SJSA1 (cell line): ENCODE measurements around the gene DTX3. TPM values are rescaled to one million over a fixed set of nuclear protein-coding genes. Genes with fewer than 3 reads are reported as not detected.
A peak's percentile ranks its signal among the peaks of the same experiment; 100 is the strongest.
"Not testable (repeated sequence)": the region's sequence is repeated elsewhere in the genome, so short reads cannot be mapped to it uniquely, and the experiment has no call there.

ENCODE experiments used
- DNase-seq, 2 experiments: peaks; one replicate each; pipeline ENCODE4 v3.0.0-alpha.2; 2015 to 2020; ENCODE audit warnings: low spot score in 2 of 2, low read depth in 1 of 2
- H3K27ac ChIP-seq: fragments of 250-450 bp; sonication (Bioruptor Pico); 2 replicates; pipeline ENCODE4 v1.5.1; 2020; ENCODE audit warnings: mild to moderate bottlenecking, moderate library complexity
- H3K27me3 ChIP-seq: fragments of 250-450 bp; sonication (Bioruptor Pico); replicated peaks from 2 replicates; pipeline ENCODE4 v1.5.1; 2020; ENCODE audit warnings: mild to moderate bottlenecking, moderate library complexity
- H3K36me3 ChIP-seq: fragments of 250-450 bp; sonication (Bioruptor Pico); 2 replicates; pipeline ENCODE4 v1.5.1; 2020; ENCODE audit warnings: mild to moderate bottlenecking
- H3K4me1 ChIP-seq: fragments of 250-450 bp; sonication (Bioruptor Pico); replicated peaks from 2 replicates; pipeline ENCODE4 v1.6.1; 2021; ENCODE audit warnings: mild to moderate bottlenecking
- H3K4me3 ChIP-seq: fragments of 250-450 bp; sonication (Bioruptor Pico); 2 replicates; pipeline ENCODE4 v1.5.1; 2020; ENCODE audit warnings: mild to moderate bottlenecking
- H3K9me3 ChIP-seq: fragments of 250-450 bp; sonication (Bioruptor Pico); replicated peaks from 2 replicates; pipeline ENCODE4 v1.5.1; 2020; ENCODE audit warnings: mild to moderate bottlenecking
- total RNA-seq: library from RNA; depleted of rRNA; stranded (reverse); fragments of >200 nt; shearing (Covaris generic); gene quantifications from 2 replicates; pipeline ENCODE4 v1.2.3, GENCODE V29; 2014; rRNA removed

DTX3 gene
- total RNA-seq, 1 experiment from 2014 or later: 286 TPM

- H3K9me3 ChIP-seq: peaks cover 25% of the 10 kb centered on the region
- H3K4me1 ChIP-seq: no peaks in the 10 kb centered on the region
- no peak overlapping the region for H3K27ac ChIP-seq
- no peak overlapping the region for H3K4me3 ChIP-seq
- H3K27me3 ChIP-seq: peaks cover 58% of the 10 kb centered on the region
- DNase-seq: no peak
- no peaks in the 10 kb centered on the region for H3K36me3 ChIP-seq
Observed at GRCh38 chr12:57654042-57654441, 49.4 kb downstream of the DTX3 start.

- Histone ChIP-seq H3K27ac (no peak overlapping the region), H3K27me3 (peaks cover 73% of the 10 kb centered on the region)
- DNase-seq: peak; percentile 67 to 95
Observed at GRCh38 chr12:57655541-57656240, 51.1 kb downstream of the DTX3 start.

GRCh38 chr12:57656408-57656807 lies 51.8 kb downstream of the DTX3 start:
- H3K36me3 ChIP-seq, H3K4me1 ChIP-seq, H3K27ac ChIP-seq, H3K4me3 ChIP-seq: not testable (repeated sequence)
- peaks cover 76% of the 10 kb centered on the region for H3K27me3 ChIP-seq
- peaks cover 44% of the 10 kb centered on the region for H3K9me3 ChIP-seq
- DNase-seq: peak; percentile 71 to 85

More at GRCh38 chr12:57655541-57656240, 51.1 kb downstream of the DTX3 start:
- Histone ChIP-seq H3K4me1 (no peaks in the 10 kb centered on the region), H3K4me3 (no peak overlapping the region), H3K9me3 (peaks cover 39% of the 10 kb centered on the region), H3K36me3 (no peaks in the 10 kb centered on the region)

- H3K4me3 ChIP-seq: no peak overlapping the region
- no peaks in the 10 kb centered on the region for H3K4me1 ChIP-seq
- no peaks in the 10 kb centered on the region for H3K36me3 ChIP-seq
- peak; percentile 75 to 86 for DNase-seq
- H3K9me3 ChIP-seq: peaks cover 49% of the 10 kb centered on the region
- no peak overlapping the region for H3K27ac ChIP-seq
- H3K27me3 ChIP-seq: peaks cover 76% of the 10 kb centered on the region
Observed at GRCh38 chr12:57657744-57658143, 53.1 kb downstream of the DTX3 start.

- Histone ChIP-seq H3K27me3 (peaks cover 71% of the 10 kb centered on the region), H3K4me3 (no peak overlapping the region), H3K36me3 (no peaks in the 10 kb centered on the region), H3K27ac (no peak overlapping the region), H3K4me1 (no peaks in the 10 kb centered on the region), H3K9me3 (peaks cover 51% of the 10 kb centered on the region)
- peak in 1 of 2 experiments; percentile 81 for DNase-seq
Observed at GRCh38 chr12:57658890-57659289, 54.3 kb downstream of the DTX3 start.

Other genes starting within 250 kb of the DTX3 start
- gene R3HDM2, start 173.8 kb upstream of the DTX3 start, total RNA-seq: 14.2 and 18.4 TPM in 2 replicates
- 0.18 and 0.88 TPM in 2 replicates for gene INHBC, start 170.0 kb upstream of the DTX3 start, total RNA-seq
- gene INHBE, start 149.5 kb upstream of the DTX3 start, total RNA-seq: 2.2 and 2.5 TPM in 2 replicates
- 225 and 323 TPM in 2 replicates for gene GLI1, start 145.0 kb upstream of the DTX3 start, total RNA-seq
- 30.6 TPM in 2 replicates for gene ARHGAP9, start 125.0 kb upstream of the DTX3 start, total RNA-seq
- 3,352 and 4,750 TPM in 2 replicates for gene MARS1, start 116.8 kb upstream of the DTX3 start, total RNA-seq
- gene DDIT3, start 84.3 kb upstream of the DTX3 start, total RNA-seq: 564 and 686 TPM in 2 replicates
- 63.3 and 70.5 TPM in 2 replicates for gene MBD6, start 82.0 kb upstream of the DTX3 start, total RNA-seq
- gene DCTN2, start 57.6 kb upstream of the DTX3 start, total RNA-seq: 3,855 and 4,325 TPM in 2 replicates
- gene KIF5A, start 54.8 kb upstream of the DTX3 start, total RNA-seq: 2.1 and 2.8 TPM in 2 replicates
- 544 and 654 TPM in 2 replicates for gene PIP4K2C, start 13.6 kb upstream of the DTX3 start, total RNA-seq
- 107 and 145 TPM in 2 replicates for gene ARHGEF25, start 6.6 kb downstream of the DTX3 start, total RNA-seq
- 841 and 950 TPM in 2 replicates for gene B4GALNT1, start 28.4 kb downstream of the DTX3 start, total RNA-seq
- 4,436 and 6,328 TPM in 2 replicates for gene OS9, start 89.3 kb downstream of the DTX3 start, total RNA-seq
- 0.78 and 0.89 TPM in 2 replicates for gene AGAP2, start 133.9 kb downstream of the DTX3 start, total RNA-seq
- 429 and 571 TPM in 2 replicates for gene TSPAN31, start 140.2 kb downstream of the DTX3 start, total RNA-seq
- 3,953 and 4,723 TPM in 2 replicates for gene CDK4, start 147.5 kb downstream of the DTX3 start, total RNA-seq
- 88.7 and 107 TPM in 2 replicates for gene MARCHF9, start 150.3 kb downstream of the DTX3 start, total RNA-seq
- gene CYP27B1, start 162.3 kb downstream of the DTX3 start, total RNA-seq: 12.9 and 21.9 TPM in 2 replicates
- gene METTL1, start 167.3 kb downstream of the DTX3 start, total RNA-seq: 173 and 193 TPM in 2 replicates
- gene EEF1AKMT3, start 167.8 kb downstream of the DTX3 start, total RNA-seq: 53.1 and 62.2 TPM in 2 replicates
- 591 and 596 TPM in 2 replicates for gene TSFM, start 178.0 kb downstream of the DTX3 start, total RNA-seq
- 6.0 and 6.6 TPM in 2 replicates for gene AVIL, start 213.9 kb downstream of the DTX3 start, total RNA-seq
- 420 and 508 TPM in 2 replicates for gene CTDSP2, start 241.9 kb downstream of the DTX3 start, total RNA-seq